Activated T-cell treated with anti-CD3 and anti-CD28 coated beads, Interleukin-2, amount 50 U/mL, for 4 hours (primary cell): Measurements from ENCODE around the gene REST. TPM values are rescaled to one million over a fixed set of nuclear protein-coding genes. Genes with fewer than 3 reads are reported as not detected.

Experiments used
- total RNA-seq, 3 donors: library from RNA; stranded (reverse); gene quantifications; one replicate each; pipeline ENCODE4 v1.2.1, GENCODE V29; 2021

REST gene
- total RNA-seq, 3 donors from 2014 or later, result 36.0 to 43.4 (median 41.4) TPM

Other genes with a start within 250 kb of the REST start
- 100 to 1,000 TPM in 1 of 3 donors, 10 to 100 TPM in 2; 27.3 to 121 (median 95.5) TPM for gene HOPX, start 226.6 kb upstream of the REST start, total RNA-seq
- gene SPINK2, start 86.2 kb upstream of the REST start, total RNA-seq, result under 1 TPM in 1 of 3 donors, not detected in 2; 0.35 TPM
- gene NOA1, start 69.7 kb downstream of the REST start, total RNA-seq, result 10 to 100 TPM; 23.3 to 25.0 (median 24.3) TPM
- 100 to 1,000 TPM; 129 to 136 (median 130) TPM for gene POLR2B, start 71.0 kb downstream of the REST start, total RNA-seq
- under 1 TPM; 0.56 to 0.73 (median 0.63) TPM for gene IGFBP7, start 202.5 kb downstream of the REST start, total RNA-seq